SJSA1 (cell line): ENCODE data around the gene MTHFD1. TPM values are rescaled to one million over a fixed set of nuclear protein-coding genes. Genes with fewer than 3 reads are reported as not detected.

ENCODE experiments used
- DNase-seq, 2 experiments: peaks; one replicate each; pipeline ENCODE4 v3.0.0-alpha.2; 2015 to 2020; ENCODE audit warnings: low spot score in 2 of 2, low read depth in 1 of 2
- H3K27ac ChIP-seq: fragments of 250-450 bp; sonication (Bioruptor Pico); 2 replicates; pipeline ENCODE4 v1.5.1; 2020; ENCODE audit warnings: mild to moderate bottlenecking, moderate library complexity
- H3K27me3 ChIP-seq: fragments of 250-450 bp; sonication (Bioruptor Pico); replicated peaks from 2 replicates; pipeline ENCODE4 v1.5.1; 2020; ENCODE audit warnings: mild to moderate bottlenecking, moderate library complexity
- H3K36me3 ChIP-seq: fragments of 250-450 bp; sonication (Bioruptor Pico); 2 replicates; pipeline ENCODE4 v1.5.1; 2020; ENCODE audit warnings: mild to moderate bottlenecking
- H3K4me1 ChIP-seq: fragments of 250-450 bp; sonication (Bioruptor Pico); replicated peaks from 2 replicates; pipeline ENCODE4 v1.6.1; 2021; ENCODE audit warnings: mild to moderate bottlenecking
- H3K4me3 ChIP-seq: fragments of 250-450 bp; sonication (Bioruptor Pico); 2 replicates; pipeline ENCODE4 v1.5.1; 2020; ENCODE audit warnings: mild to moderate bottlenecking
- H3K9me3 ChIP-seq: fragments of 250-450 bp; sonication (Bioruptor Pico); replicated peaks from 2 replicates; pipeline ENCODE4 v1.5.1; 2020; ENCODE audit warnings: mild to moderate bottlenecking
- total RNA-seq: library from RNA; depleted of rRNA; stranded (reverse); fragments of >200 nt; shearing (Covaris generic); gene quantifications from 2 replicates; pipeline ENCODE4 v1.2.3, GENCODE V29; 2014

MTHFD1 gene
- total RNA-seq, 1 experiment from 2014 or later = 56.6 TPM

- Histone ChIP-seq H3K27ac (peak overlapping the region; percentile 70), H3K4me3 (no peak overlapping the region), H3K9me3 (no peaks in the 10 kb centered on the region), H3K27me3 (no peaks in the 10 kb centered on the region), H3K36me3 (peaks cover 75% of the 10 kb centered on the region), H3K4me1 (peaks cover 23% of the 10 kb centered on the region)
- peak; percentile 58 to 64 for DNase-seq
Measured at GRCh38 chr14:64444984-64445845, 57.1 kb downstream of the MTHFD1 start.

GRCh38 chr14:64447876-64448670 is 59.9 kb downstream of the MTHFD1 start:
- Histone ChIP-seq H3K36me3 (peaks cover 72% of the 10 kb centered on the region), H3K27me3 (no peaks in the 10 kb centered on the region), H3K4me1 (peaks cover 23% of the 10 kb centered on the region), H3K9me3 (no peaks in the 10 kb centered on the region), H3K4me3 (no peak overlapping the region), H3K27ac (no peak overlapping the region)
- no peak for DNase-seq

GRCh38 chr14:64450255-64450654 is 62.1 kb downstream of the MTHFD1 start:
- H3K4me1 ChIP-seq = peaks cover 13% of the 10 kb centered on the region
- H3K36me3 ChIP-seq = peaks cover 72% of the 10 kb centered on the region
- H3K4me3 ChIP-seq = no peak overlapping the region
- no peak for DNase-seq
- H3K27ac ChIP-seq = no peak overlapping the region
- no peaks in the 10 kb centered on the region for H3K9me3 ChIP-seq
- no peaks in the 10 kb centered on the region for H3K27me3 ChIP-seq

GRCh38 chr14:64454671-64455070 is 66.5 kb downstream of the MTHFD1 start:
- Histone ChIP-seq H3K9me3 (no peaks in the 10 kb centered on the region), H3K27me3 (no peaks in the 10 kb centered on the region), H3K36me3 (peaks cover 88% of the 10 kb centered on the region), H3K4me3 (no peak overlapping the region), H3K4me1 (no peaks in the 10 kb centered on the region), H3K27ac (no peak overlapping the region)
- no peak for DNase-seq

- peaks cover 53% of the 10 kb centered on the region for H3K36me3 ChIP-seq
- H3K4me1 ChIP-seq = peaks cover 3% of the 10 kb centered on the region
- H3K4me3 ChIP-seq = no peak overlapping the region
- H3K27ac ChIP-seq = no peak overlapping the region
- no peaks in the 10 kb centered on the region for H3K9me3 ChIP-seq
- no peak for DNase-seq
- no peaks in the 10 kb centered on the region for H3K27me3 ChIP-seq
Measured at GRCh38 chr14:64459405-64460136, 71.4 kb downstream of the MTHFD1 start.

GRCh38 chr14:64461221-64461620 is 73.1 kb downstream of the MTHFD1 start:
- DNase-seq = no peak
- no peaks in the 10 kb centered on the region for H3K27me3 ChIP-seq
- peaks cover 10% of the 10 kb centered on the region for H3K4me1 ChIP-seq
- H3K27ac ChIP-seq = no peak overlapping the region
- H3K36me3 ChIP-seq = peaks cover 37% of the 10 kb centered on the region
- H3K9me3 ChIP-seq = no peaks in the 10 kb centered on the region
- H3K4me3 ChIP-seq = no peak overlapping the region

GRCh38 chr14:64463195-64463594 is 75.0 kb downstream of the MTHFD1 start:
- Histone ChIP-seq H3K4me3 (no peak overlapping the region), H3K27ac (no peak overlapping the region), H3K27me3 (no peaks in the 10 kb centered on the region), H3K9me3 (no peaks in the 10 kb centered on the region), H3K36me3 (peaks cover 20% of the 10 kb centered on the region), H3K4me1 (peaks cover 11% of the 10 kb centered on the region)
- DNase-seq = no peak

- Histone ChIP-seq H3K4me3 (no peak overlapping the region), H3K27me3 (no peaks in the 10 kb centered on the region)
- DNase-seq = no peak
Measured at GRCh38 chr14:64463873-64464272, 75.7 kb downstream of the MTHFD1 start.

GRCh38 chr14:64464651-64465050 is 76.5 kb downstream of the MTHFD1 start:
- Histone ChIP-seq H3K4me1 (peaks cover 13% of the 10 kb centered on the region), H3K27ac (no peak overlapping the region)
- DNase-seq = no peak

More at GRCh38 chr14:64463873-64464272, 75.7 kb downstream of the MTHFD1 start:
- Histone ChIP-seq H3K27ac (no peak overlapping the region), H3K36me3 (peaks cover 14% of the 10 kb centered on the region), H3K9me3 (no peaks in the 10 kb centered on the region), H3K4me1 (peaks cover 11% of the 10 kb centered on the region)

GRCh38 chr14:64465191-64465822 is 77.2 kb downstream of the MTHFD1 start, which contains the start of gene AKAP5:
Gene AKAP5, plus strand, starts transcription at chr14:64465499. Its CDS starts 2,896 bp downstream, at chr14:64468395.
- Histone ChIP-seq H3K36me3 (peaks cover 3% of the 10 kb centered on the region), H3K9me3 (no peaks in the 10 kb centered on the region), H3K4me3 (peak within 1 kb of the TSS; percentile 69), H3K4me1 (peaks cover 15% of the 10 kb centered on the region), H3K27ac (no peak within 1 kb of the TSS), H3K27me3 (no peaks in the 10 kb centered on the region)
- peak in 1 of 2 experiments; percentile 52 for DNase-seq

More at GRCh38 chr14:64464651-64465050, 76.5 kb downstream of the MTHFD1 start:
- Histone ChIP-seq H3K9me3 (no peaks in the 10 kb centered on the region), H3K36me3 (peaks cover 7% of the 10 kb centered on the region), H3K4me3 (peak overlapping the region; percentile 69), H3K27me3 (no peaks in the 10 kb centered on the region)

- peak overlapping the region; percentile 69 for H3K4me3 ChIP-seq
- no peaks in the 10 kb centered on the region for H3K27me3 ChIP-seq
- peaks cover 15% of the 10 kb centered on the region for H3K4me1 ChIP-seq
- DNase-seq = peak in 1 of 2 experiments; percentile 53
- H3K27ac ChIP-seq = no peak overlapping the region
- no peaks in the 10 kb centered on the region for H3K9me3 ChIP-seq
- peaks cover 3% of the 10 kb centered on the region for H3K36me3 ChIP-seq
Measured at GRCh38 chr14:64465831-64466554, 77.8 kb downstream of the MTHFD1 start.

GRCh38 chr14:64467101-64467500 is 78.9 kb downstream of the MTHFD1 start:
- DNase-seq = no peak
- Histone ChIP-seq H3K36me3 (peaks cover 2% of the 10 kb centered on the region), H3K4me1 (peaks cover 15% of the 10 kb centered on the region), H3K27ac (no peak overlapping the region), H3K9me3 (no peaks in the 10 kb centered on the region), H3K27me3 (no peaks in the 10 kb centered on the region), H3K4me3 (no peak overlapping the region)
